Measurements from ENCODE around the gene BTBD9.

BTBD9 gene

DNA sequence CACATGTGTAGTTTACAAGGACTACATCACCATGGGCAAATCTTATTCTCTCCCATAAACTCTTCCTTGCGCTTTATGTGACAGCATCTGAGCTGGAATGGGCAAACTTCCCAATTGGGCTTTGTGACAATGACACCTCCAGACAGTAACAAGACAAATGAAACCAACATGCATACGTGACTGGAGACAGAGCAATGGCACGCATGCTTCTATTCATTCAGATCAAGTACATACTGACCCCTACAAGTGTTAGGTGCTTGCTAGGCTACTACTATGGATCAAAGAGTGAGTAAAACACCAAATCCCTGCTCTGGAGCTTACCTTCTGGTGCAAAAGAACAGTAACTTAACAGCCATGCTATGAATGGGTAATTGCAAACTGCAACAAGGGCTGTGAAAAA is 394.9 kb downstream of the BTBD9 start:
- DNase-seq (ENCODE audit: low read depth in 2 of 2): no peak

DNA sequence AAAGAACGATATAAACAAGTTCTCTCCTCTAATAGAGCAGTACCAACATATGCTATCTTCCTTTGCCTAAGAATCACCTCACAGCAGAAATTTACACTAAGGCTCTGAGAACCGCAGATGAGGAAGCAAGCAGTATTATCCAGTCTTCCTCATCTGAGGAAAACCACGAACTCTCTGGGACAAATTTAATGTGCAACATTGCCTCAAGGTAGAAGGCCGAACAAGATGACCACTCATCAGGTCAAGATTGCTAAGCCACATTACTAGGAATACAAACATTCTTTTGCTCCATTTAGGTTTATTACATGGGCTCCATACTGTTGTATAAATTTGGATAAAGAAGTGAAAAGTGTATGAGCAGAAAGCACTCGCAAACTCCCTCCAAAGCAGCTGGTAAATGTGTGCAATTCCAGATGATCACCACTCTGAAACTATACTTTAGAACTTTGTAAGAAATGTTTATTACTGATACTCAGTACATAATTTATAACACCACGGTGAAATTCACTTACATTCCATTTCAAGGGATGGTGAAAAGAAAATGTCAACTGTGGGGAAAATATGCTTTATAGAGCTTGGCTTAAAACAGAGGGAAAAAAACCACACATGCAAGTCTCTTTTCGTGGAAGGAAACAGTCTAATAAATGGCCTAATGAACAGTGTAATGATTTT is 398.4 kb downstream of the BTBD9 start:
- no peak for DNase-seq (ENCODE audit: low read depth in 2 of 2)

DNA sequence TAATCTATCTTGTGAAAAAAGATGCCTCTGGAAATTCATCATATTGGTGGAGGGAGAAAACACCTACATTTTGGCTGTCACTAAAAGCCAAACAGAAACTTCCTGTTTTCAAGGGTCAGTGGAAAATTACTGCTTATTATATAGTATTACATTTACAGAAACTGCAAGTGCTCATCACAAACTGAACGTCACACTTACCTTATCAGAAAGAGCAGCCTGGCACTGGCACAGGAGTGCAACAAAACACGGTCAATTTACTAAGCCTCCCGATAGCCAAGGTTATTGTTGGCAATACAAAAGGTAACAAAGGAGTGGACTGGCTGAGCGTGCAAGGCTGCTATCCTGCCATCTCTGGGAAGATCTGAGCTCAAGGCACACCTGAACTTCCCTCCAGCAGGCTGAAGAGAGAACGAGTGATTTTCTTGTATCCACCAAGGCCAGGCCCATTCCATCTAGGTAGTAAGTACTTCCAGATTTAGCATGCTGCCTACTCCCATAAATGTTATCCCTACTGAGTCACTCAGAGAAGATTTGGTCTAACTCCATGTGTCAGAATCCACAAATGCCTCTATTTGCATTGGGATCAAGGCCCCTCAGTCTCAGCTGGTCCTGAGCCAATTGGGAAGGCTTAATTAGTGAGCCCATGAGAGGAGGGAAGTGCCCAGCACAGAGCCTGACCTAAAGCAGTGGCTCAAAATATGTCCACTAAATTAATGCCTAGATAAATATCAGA is 399.8 kb downstream of the BTBD9 start:
- DNase-seq (ENCODE audit: low read depth in 2 of 2): no peak

DNA sequence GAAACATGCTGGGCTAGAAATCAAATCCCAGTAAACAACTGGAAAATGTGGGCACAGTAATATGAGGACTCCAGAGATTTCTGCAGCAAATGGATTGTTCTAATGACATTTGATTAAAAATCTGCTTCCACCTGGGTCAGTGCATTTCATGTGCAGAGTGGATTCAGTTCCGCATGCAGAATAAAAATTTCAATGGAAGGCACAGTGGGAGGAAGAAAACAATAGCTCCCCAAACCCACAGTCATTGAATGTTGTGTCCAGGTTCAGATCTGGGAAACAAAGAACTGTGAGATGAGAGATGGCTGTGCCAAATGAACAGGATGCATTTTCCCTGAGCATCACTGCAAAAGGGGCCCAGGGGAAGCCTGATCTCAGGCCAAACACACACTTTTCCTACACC is 403.1 kb downstream of the BTBD9 start:
- DNase-seq (ENCODE audit: low read depth in 2 of 2): no peak

DNA sequence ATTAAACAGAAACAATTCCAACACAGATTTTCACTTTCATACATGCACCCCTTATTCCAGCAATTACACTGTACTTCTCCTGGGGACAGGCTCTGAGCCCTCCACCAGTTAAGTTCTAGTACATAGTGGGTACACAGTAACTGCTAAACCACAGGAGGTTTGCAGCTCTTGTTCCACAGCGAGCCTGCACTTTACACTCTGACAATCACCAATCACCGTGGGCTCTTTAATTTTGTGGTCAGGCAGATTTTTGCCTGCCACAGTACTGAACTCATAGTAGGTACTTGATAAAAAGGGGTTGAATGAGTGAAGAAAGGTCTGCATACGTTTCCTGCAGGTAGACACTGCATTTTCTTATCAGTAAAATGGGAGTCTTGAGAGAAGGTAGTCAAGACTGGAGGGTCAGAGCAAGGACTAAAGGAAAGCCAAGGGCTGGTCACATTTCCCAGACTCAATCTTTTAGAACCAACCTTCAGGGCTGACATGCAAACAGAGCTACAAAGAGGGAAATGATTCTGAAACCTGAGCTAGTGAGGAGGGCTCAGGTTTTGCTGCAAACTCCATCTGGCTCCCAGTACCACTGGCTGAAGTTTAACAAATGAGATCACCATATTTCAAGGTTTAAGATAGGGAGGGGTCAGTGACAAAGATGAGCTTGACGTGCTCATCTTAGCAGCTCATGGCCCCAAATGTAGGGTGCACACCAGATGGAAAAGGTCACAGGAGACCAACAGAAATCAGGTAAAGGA is 404.6 kb downstream of the BTBD9 start:
- no peak for DNase-seq (ENCODE audit: low read depth in 2 of 2)

DNA sequence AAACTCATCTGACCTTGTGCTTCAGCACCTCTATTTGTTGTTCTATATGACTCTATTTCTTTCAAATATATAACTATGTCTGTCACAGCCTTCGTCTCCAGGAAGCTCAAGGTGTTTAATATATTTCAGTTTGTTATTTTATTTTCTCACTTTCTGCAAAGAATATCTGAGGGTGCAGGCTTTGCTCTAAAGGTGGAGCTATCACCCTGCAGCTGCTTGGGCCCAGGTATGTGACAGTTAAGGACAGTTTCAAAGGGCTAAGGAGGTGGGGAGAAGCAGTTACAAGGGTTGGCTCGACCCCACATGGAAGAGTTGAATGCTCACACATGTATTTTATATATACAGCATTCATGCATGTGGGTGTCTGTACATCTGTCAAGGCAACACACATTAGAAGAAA is 405.6 kb downstream of the BTBD9 start:
- DNase-seq (ENCODE audit: low read depth in 2 of 2): no peak

DNA sequence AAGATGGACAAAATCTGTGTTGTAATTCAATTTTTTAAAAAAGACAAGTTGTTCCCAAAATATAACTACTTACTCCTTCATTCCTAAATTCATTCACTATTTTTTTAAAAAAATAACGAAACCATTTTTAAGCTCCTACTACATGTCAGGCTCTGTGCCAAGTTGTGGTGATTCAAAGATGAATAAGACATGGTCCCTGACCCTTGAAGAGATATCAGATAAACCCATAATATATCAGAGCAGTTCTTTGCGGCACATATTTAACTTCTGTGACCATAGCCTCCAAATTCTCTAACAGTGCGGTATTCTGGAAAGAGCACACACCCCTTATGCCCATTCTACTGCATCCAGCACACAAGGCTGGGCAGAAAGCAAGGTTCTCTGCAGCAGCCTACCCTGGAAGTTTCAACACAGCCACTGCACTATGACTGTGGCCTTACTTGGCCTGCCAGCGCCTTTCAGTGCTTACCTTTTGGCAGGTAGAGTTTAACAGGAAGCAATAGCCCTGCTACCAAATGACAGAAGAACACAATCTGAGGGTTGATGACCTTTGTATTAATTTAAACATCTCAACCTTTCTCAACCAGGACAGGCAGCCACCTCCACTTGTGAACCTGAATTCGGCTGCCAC is 406.5 kb downstream of the BTBD9 start:
- no peak for DNase-seq (ENCODE audit: low read depth in 2 of 2)

DNA sequence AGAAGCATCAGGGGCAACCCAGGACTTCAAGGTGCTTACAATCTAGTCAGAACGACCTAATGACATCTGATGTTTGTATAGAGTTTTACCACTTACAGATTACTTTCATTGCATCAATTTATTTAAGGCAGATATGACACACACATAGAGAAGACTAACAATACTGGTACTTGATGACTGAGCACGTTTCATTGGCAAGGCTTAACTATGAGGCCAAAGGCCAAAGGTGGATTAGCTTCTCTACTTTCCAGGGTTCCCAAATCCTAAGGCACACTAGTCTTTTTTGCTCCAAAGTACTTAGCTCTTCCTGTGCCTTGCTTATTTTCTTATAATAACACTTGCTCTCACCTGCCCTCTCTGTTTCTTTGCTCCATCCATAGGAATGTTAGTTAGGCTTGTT is 414.0 kb downstream of the BTBD9 start:
- DNase-seq (ENCODE audit: low read depth in 2 of 2): no peak

DNA sequence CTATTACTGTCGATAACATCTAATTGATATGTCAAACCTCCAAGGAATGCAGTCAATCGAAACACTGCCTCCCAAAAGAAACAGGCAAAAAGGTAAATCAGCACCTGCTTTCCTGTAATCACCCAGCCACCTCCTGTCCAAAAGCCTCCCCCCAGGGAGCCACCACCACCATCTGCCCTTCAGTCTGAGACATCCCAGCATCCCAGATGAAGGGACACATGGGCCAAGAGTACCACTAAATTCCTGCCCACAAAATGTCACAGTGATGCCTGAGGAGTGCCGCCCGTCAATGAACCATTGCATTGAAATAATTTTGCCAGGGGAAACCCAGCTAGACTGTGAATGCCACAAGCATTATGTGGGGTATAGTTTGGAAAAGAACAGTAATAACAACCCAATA is 418.5 kb downstream of the BTBD9 start:
- no peak for DNase-seq (ENCODE audit: low read depth in 2 of 2)

DNA sequence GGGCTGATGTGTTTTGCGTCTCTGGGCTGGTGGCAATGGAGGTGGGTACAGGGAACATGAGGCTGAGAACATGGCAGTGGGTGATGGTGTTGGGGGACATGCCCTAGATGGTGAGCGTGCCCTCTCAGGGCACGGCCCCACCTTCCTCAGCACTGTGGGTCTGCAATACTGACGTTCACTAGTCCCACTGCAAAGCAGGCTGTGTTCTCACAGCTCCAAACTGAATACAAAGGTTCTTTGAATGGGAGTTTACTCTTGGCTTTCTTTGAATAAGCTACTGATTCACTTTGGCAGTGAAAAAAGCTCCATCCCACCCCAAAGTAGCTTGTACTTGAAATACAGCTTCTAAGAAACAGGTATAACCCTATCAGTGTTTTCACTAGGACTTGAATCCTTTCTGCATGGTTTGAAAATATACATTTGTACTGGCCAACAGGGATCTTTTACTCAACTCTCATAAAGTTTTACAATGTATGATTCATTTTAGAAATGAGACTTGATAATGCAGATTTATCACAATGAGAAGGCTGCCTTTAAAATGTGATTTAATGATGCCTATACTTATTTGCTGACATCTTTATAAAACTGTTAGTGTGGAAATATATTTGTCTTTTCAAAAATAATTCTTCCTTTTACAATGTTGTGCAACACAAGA is 419.5 kb downstream of the BTBD9 start:
- DNase-seq (ENCODE audit: low read depth in 2 of 2): no peak

DNA sequence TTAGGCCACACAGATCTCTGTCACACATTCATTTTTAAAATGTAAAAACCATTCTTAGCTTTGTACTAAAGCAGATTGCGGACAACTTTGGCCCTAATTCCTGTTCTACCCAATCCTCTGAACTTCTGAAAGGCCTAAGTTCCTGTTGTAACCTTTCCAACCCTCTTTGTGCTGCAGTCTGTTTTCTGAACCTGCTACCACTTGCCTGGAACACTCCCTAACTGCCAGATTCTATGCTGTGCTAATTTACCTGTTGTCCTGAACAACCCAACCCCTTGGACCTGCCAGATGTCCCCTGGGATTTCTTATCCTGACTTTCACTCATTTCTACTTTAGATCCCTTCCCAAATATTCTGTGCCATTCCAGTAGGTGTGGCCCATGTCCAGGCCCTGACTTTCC is 421.5 kb downstream of the BTBD9 start:
- no peak for DNase-seq (ENCODE audit: low read depth in 2 of 2)

DNA sequence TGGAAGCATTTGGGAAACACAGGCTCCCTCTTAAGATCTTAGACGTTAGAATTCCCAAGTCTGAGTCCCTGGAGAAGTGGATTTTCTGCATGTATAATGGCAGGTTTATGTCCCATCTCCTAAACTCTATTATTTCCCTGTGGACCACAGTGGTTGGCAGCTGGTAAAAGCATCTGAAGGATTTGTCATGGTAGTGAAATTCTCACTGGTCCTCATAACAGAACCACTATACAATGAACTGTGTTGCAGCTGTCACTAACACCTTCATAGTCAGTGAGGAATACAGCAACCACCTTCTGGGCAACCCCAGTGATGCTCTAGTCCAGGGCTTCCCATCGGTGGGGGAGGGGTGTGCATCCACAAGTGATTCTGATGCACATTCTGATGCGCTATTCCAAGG is 423.3 kb downstream of the BTBD9 start:
- DNase-seq (ENCODE audit: low read depth in 2 of 2): no peak

DNA sequence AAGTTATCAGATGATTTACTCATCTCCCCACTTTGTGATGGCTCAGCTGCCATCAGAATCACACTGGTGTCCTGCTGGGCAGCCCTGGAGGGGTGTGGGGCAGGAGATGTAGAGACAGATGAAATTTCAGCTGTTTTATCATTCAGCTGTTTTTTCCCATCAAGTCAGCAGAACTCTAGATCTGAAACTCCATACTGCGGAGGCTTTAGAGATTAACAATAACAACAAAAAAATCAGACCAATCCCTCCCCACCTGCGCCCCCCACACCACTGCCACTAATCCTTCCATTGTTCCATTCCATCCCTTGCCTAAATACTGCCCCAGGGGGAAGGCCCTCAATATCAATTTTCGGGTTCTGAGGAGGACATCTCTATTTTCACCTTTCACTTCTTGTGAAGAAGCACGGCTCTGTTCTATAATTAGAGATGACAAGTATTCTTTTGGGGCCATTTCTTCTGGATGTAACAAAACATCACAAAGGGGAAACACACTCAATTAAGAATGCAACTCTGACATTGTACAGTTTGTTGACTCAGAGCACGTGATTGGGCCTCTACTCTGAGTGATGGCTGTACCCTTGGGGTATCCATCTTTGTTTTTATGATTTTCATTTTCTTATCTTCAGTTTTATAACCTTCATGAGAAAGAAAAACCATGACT is 423.9 kb downstream of the BTBD9 start:
- DNase-seq (ENCODE audit: low read depth in 2 of 2): no peak

DNA sequence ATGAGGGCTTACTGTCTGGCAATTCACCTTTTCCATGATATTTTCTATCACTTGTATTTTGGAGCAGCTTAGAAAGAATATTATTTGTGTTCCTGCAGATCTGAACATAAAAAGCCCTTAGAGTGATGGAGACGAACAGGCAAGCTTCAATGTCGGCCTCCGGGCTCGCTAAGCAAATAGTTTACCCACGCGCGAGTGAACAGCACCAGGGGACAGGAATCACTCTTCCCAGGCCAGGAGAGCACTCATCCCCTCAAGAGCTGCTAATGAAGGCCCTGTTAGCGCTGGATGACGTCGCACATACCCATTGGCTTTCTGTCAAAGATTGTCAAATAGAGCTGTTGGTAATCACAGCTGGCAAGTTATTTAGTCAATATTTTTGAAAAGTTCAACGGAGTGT is 424.5 kb downstream of the BTBD9 start:
- DNase-seq (ENCODE audit: low read depth in 2 of 2): no peak

DNA sequence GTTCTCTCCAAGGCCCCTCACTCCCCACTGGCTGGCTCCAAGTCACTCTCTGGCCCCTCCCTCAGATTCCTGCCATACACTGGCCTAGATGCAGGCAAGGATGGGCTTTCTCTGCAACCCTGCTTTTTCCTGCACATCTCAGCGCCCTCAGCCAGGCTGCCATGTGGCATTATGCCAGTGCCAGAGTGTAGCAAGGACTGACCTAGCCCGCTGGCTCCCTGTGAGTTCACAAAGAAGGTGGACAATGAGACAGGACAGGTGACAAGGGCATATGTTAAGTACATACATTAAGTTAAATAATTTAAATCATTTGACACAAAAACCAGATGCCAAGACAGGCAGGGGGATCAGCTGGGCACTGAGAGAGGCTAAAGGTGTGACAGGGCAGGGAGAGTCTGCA is 425.6 kb downstream of the BTBD9 start:
- DNase-seq (ENCODE audit: low read depth in 2 of 2): no peak

DNA sequence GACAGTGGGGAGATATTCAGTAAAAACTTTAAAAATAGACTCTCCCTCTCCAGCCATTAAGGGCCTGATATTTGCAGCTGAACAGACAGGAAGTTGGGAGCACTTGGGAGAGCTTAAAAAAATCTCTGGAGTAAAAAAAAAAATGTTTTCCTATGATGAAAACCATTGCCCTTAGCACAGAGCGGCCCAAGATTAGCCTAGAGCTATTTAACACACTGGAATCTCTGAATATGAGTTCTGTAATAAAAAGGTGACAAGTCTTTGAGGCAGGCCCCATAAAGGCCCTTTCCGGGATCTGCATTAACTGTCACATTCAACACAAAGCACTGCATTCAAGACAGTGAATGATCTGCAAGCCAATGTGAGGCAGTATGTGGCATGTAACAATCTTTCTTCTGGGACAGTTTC is 426.5 kb downstream of the BTBD9 start:
- no peak for DNase-seq (ENCODE audit: low read depth in 2 of 2)

DNA sequence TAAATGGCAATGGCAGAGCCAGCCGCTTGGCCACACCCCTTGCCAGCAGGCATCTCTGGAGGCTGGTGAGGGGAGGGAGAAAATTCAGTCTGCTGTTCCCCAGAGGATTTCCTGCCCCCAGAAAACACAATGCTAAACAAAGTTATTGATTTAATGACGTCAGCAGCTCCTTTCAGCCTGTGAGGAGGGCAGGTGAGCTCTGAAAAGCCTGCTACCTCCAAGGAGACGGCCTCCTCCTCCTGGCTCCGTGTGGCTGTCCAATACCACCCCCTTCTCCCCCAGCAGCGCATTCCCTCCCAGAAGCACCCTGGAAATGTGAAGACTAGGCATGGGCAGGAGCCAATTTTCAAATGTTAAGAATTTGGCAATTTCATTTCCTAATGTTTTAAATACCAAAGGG is 427.1 kb downstream of the BTBD9 start:
- DNase-seq (ENCODE audit: low read depth in 2 of 2): no peak

DNA sequence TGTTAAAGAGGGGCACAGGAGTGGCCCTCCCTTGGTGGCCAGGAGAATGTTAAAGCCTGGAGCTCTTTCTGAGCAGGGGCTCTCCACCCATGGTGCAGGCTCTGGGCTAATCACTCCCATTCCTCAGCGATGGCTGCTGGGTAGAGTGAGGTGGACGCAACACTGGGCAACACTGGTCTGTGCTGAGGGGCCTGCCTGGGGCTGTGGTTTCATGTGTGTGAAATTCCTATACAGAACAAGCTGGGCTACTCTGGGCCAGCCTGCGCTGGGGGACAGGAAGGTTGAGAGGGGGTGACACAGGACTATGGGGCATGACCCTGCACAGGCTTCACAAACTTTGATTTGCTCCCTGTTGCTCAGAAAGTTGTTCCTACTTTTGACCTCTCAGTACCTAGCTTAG is 427.6 kb downstream of the BTBD9 start:
- DNase-seq (ENCODE audit: low read depth in 2 of 2): no peak

DNA sequence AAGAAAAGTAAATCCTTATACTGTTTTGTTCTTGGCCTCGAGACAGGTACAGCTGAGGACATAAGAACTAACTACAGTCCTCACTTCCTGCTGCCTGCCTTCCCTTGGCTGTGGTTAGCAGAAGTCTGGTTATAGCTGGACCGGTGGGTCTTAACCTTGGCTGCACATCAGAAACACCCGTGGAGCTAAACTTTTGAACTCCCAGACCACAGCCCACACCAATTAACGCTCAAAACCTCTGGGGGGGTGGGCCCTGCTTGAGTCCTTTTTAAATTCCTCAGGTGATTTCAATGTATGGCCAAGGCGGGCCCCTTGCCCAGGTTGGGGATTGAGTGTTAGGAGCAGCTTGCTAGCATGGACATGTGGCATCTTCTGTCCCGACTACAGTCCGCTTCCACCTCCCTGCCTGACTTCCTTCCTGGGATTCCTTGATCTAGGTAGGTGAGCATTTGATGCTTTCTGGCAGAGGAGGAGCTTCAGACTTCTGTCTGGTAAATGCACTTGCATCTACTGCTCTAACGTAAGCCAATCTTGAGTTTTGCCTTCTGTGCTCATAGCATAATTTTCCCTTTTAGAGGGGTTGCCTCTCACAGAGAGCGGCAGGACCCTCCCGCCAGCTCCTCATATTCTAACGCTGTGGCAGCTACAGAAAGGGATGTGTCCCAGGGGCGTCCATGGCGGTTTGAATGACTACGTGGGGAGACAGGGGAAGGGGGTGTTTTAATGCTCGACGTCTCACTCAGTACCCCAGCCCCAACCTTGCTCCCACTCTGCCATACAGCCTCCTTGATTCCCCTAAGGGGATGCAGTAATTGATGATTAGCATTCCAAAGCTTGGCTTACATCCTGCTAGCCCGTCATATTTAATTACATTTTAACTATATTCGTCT is 430.1 kb downstream of the BTBD9 start:
- DNase-seq (ENCODE audit: low read depth in 2 of 2): no peak

DNA sequence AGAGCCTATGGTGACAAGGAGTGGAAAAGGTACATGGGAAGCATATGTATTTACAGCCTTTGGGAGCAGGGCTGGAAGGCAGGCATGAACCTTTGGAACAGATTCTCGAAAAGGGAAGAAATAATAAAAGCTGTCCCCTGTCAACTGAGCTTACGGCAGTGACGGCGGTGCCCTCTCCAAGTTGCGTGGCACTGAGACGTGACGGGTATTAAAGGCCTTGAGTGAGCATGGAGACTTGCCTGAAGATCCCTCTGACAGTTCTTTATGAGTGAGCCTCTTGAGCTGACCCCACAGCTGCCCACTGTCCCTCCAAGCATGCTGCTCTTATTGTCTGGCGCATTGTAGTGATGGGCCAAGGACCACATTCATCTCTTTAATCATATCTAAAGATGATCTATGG is 431.7 kb downstream of the BTBD9 start:
- DNase-seq (ENCODE audit: low read depth in 2 of 2): no peak

DNA sequence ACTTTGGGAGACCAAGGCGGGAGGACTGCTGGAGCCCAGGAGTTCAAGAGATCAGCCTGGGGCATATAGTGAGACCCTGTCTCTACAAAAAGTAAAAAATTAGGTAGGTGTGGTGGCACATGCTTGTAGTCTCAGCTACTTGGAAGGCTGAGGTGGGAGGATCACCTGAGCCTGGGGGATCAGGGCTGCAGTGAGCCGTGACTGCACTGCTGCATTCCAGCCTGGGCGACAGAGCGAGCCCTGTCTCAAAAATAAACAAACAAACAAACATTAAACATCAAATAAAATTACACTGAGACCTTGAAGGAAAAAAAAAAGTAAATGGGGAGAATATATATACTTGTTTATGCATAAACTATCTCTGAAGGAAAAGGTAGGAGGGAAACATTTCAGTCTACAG is 432.4 kb downstream of the BTBD9 start:
- DNase-seq (ENCODE audit: low read depth in 2 of 2): no peak

Measured in stimulated activated CD8-positive, alpha-beta memory T cell treated with anti-CD3 and anti-CD28 coated beads, Interleukin-15, amount 100 ng/mL, for 4 hours (primary cell).